ENCODE results near the gene CACHD1. TPM values are rescaled to one million over a fixed set of nuclear protein-coding genes. Genes with fewer than 3 reads are reported as not detected.

CACHD1 gene
- total RNA-seq, 1 experiment from 2014 or later = 8.4 TPM

GRCh38 chr1:64721576-64722145 is 251.7 kb downstream of the CACHD1 start (continued):
- no peak for TF ChIP-seq ATF3 (IDR thresholded peaks at IDR 0.05)
- TF ChIP-seq MAX (IDR thresholded peaks at IDR 0.05) = no peak
- no peak for TF ChIP-seq ZBTB33 (IDR thresholded peaks at IDR 0.05; ENCODE audit: extremely low read depth, insufficient replicate concordance, low read length)
- TF ChIP-seq POLR2AphosphoS5 (IDR thresholded peaks at IDR 0.05; ENCODE audit: low read depth, low read length) = no peak

- no peaks in the 10 kb centered on the region for H3K9me3 ChIP-seq (ENCODE audit: control insufficient read depth in 1 of 2, insufficient read depth in 1 of 2, low read depth in 1 of 2, low read length in 2 of 2)
- intact Hi-C loops (cut with micrococcal nuclease) = no loop called here
- no peak overlapping the region for H3K4me3 ChIP-seq (replicated peaks in 1 of 2; ENCODE audit: low read depth in 1 of 2, low read length in 2 of 2)
- H3K36me3 ChIP-seq (ENCODE audit: control insufficient read depth in 1 of 2, insufficient read depth in 2 of 2, low read length in 2 of 2) = no peaks in the 10 kb centered on the region
- no peak overlapping the region for H3K27ac ChIP-seq (ENCODE audit: low read depth, low read length)
- H3K4me1 ChIP-seq (ENCODE audit: control insufficient read depth in 1 of 2, insufficient read depth in 2 of 2, low read length in 2 of 2) = no peaks in the 10 kb centered on the region
- H2AFZ ChIP-seq (ENCODE audit: low read depth, low read length, poor library complexity, severe bottlenecking) = no peak overlapping the region
- no peak overlapping the region for H3K9ac ChIP-seq (ENCODE audit: low read length)
- H3K9me2 ChIP-seq (ENCODE audit: insufficient read depth) = no peaks in the 10 kb centered on the region
- no peaks in the 10 kb centered on the region for H3K79me2 ChIP-seq (ENCODE audit: insufficient read depth, low read length)
- ATAC-seq (no peak), DNase-seq (ENCODE audit: low read depth, low spot score) (no peak)
- TF ChIP-seq POLR2AphosphoS5 (IDR thresholded peaks at IDR 0.05; ENCODE audit: low read depth, low read length) = no peak
- no peak for TF ChIP-seq CBX3 (IDR thresholded peaks at IDR 0.05; ENCODE audit: low read depth)
- no peak for TF ChIP-seq EZH2phosphoT487 (IDR thresholded peaks at IDR 0.05; ENCODE audit: borderline replicate concordance)
- TF ChIP-seq JUND (IDR thresholded peaks at IDR 0.05) = no peak
- no peak for TF ChIP-seq RAD21 (IDR thresholded peaks at IDR 0.05; ENCODE audit: low read depth)
- TF ChIP-seq SIN3A (IDR thresholded peaks at IDR 0.05; ENCODE audit: low read depth) = no peak
- TF ChIP-seq FOSL1 (IDR thresholded peaks at IDR 0.05; ENCODE audit: low read depth) = no peak
- no TSS peak for BruUV-seq (replicated peaks)
- no peak overlapping the region for H3K4me2 ChIP-seq (ENCODE audit: low read length)
- CTCF ChIA-PET = no interaction called here
- RAD21 ChIA-PET (ENCODE audit: low non-redundant PET in 1 of 2, low total read pairs in 2 of 2, uncharacterized antibody in 2 of 2, unreplicated experiment in 2 of 2) = no interaction called here
- no peaks in the 10 kb centered on the region for H3K27me3 ChIP-seq (ENCODE audit: insufficient read depth, low read length)
- POLR2A ChIA-PET = no interaction called here
- no peaks in the 10 kb centered on the region for H4K20me1 ChIP-seq (ENCODE audit: insufficient read depth)
Observed at GRCh38 chr1:64727861-64728260, 257.9 kb downstream of the CACHD1 start.

All from HCT116 (cell line).